Hepatocyte (in vitro differentiated cells): ENCODE data around the gene MAP3K5.

ENCODE experiments used
- CTCF ChIP-seq: fragments of 200-600 bp; sonication (generic); IDR thresholded peaks from 2 replicates; pipeline ENCODE4 v1.5.1; 2016; ENCODE audit warnings: antibody characterized with exemption, mild to moderate bottlenecking; ENCODE audit not compliant: poor library complexity
- EZH2phosphoT487 ChIP-seq: fragments of 200-600 bp; sonication (generic); IDR thresholded peaks from one replicate; pipeline ENCODE4 v1.6.1; 2018; ENCODE audit warnings: antibody characterized with exemption, mild to moderate bottlenecking, low read depth, moderate library complexity; ENCODE audit not compliant: unreplicated experiment, severe bottlenecking

GRCh38 chr6:136793363-136793762 is 1.1 kb upstream of the MAP3K5 start:
- TF ChIP-seq CTCF (no peak), EZH2phosphoT487 (no peak)
